ENCODE data around the gene TNXB.

The TNXB gene

DNA sequence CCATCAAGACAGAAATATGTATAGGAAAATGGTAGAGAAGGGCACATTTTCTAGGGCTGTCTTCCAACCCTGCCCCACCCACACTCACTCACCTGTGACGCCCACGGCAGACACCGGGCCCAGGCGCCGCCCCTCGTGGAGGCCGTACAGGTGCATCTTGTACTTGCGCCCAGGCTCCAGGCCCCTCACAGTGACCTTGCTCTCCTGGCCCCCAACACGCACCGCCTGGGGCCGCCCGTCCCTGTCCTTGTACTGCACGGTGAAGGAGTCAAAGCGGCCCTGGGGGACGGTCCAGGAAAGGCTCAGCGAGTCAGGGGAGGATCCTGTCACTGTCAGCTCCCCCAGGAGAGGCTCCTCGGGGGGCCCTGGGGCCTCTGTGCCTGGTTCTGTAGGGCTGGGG lies 51.2 kb downstream of the TNXB start:
- TF ChIP-seq TCF12 (IDR thresholded peaks at IDR 0.05; ENCODE audit: low read depth): no peak
- TF ChIP-seq, protein P1, sequence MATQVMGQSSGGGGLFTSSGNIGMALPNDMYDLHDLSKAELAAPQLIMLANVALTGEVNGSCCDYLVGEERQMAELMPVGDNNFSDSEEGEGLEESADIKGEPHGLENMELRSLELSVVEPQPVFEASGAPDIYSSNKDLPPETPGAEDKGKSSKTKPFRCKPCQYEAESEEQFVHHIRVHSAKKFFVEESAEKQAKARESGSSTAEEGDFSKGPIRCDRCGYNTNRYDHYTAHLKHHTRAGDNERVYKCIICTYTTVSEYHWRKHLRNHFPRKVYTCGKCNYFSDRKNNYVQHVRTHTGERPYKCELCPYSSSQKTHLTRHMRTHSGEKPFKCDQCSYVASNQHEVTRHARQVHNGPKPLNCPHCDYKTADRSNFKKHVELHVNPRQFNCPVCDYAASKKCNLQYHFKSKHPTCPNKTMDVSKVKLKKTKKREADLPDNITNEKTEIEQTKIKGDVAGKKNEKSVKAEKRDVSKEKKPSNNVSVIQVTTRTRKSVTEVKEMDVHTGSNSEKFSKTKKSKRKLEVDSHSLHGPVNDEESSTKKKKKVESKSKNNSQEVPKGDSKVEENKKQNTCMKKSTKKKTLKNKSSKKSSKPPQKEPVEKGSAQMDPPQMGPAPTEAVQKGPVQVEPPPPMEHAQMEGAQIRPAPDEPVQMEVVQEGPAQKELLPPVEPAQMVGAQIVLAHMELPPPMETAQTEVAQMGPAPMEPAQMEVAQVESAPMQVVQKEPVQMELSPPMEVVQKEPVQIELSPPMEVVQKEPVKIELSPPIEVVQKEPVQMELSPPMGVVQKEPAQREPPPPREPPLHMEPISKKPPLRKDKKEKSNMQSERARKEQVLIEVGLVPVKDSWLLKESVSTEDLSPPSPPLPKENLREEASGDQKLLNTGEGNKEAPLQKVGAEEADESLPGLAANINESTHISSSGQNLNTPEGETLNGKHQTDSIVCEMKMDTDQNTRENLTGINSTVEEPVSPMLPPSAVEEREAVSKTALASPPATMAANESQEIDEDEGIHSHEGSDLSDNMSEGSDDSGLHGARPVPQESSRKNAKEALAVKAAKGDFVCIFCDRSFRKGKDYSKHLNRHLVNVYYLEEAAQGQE (IDR thresholded peaks at IDR 0.05; ENCODE audit: low read depth): no peak

DNA sequence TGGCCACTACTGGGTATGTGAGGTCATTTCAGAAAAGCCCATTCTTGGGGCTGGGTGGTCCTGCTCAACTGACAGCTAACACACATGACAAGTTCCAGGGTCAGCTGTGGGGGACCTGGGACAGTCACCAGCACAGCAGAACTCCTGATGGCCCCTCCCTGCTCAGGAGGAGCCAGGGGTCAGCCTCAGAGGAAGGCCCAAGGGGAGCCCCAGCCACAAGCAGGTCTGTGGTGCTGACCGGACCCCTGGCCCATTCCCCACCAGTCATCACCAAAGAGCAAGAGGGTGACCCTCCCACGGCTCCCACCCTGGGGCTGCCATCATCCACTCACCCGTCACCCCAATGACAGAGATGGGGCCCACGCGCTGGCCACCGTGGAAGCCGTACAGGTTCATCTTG lies 52.9 kb downstream of the TNXB start:
- no peak for TF ChIP-seq YY1 (IDR thresholded peaks at IDR 0.05; ENCODE audit: low read depth)
- TF ChIP-seq, protein P2, sequence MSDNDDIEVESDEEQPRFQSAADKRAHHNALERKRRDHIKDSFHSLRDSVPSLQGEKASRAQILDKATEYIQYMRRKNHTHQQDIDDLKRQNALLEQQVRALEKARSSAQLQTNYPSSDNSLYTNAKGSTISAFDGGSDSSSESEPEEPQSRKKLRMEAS (IDR thresholded peaks at IDR 0.05): no peak

DNA sequence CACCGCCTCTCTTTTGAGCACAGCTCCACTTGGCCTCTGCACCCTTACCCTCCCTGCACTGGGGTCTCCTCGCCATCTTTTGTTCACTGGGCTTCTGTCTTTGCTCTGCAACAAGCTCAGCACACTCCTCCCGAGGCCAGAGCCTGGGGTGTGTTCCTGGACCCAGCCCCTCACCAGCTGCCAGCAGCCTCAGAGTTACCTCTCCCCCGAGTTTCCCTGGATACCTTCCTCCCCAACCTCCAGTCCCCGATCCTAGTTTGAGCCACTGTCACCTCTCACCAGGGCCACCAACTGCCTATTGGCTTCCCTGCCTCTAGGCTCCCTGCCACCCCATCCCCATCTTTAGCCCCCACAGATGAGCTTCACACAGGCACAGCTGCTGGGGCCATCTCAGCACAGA lies 58.6 kb downstream of the TNXB start:
- no peak for TF ChIP-seq TAF1 (IDR thresholded peaks at IDR 0.05; ENCODE audit: low read depth)
- TF ChIP-seq EP300 (IDR thresholded peaks at IDR 0.05; ENCODE audit: borderline replicate concordance): no peak
- no peak for TF ChIP-seq EGR1 (IDR thresholded peaks at IDR 0.05)
- TF ChIP-seq CEBPB (IDR thresholded peaks at IDR 0.05): no peak
- no peak for TF ChIP-seq CREB1 (IDR thresholded peaks at IDR 0.05; ENCODE audit: low read depth)
- no peak for TF ChIP-seq ZBTB7A (IDR thresholded peaks at IDR 0.05; ENCODE audit: low read depth)
- no peak for TF ChIP-seq TEAD4 (IDR thresholded peaks at IDR 0.05)
- TF ChIP-seq, protein P3, sequence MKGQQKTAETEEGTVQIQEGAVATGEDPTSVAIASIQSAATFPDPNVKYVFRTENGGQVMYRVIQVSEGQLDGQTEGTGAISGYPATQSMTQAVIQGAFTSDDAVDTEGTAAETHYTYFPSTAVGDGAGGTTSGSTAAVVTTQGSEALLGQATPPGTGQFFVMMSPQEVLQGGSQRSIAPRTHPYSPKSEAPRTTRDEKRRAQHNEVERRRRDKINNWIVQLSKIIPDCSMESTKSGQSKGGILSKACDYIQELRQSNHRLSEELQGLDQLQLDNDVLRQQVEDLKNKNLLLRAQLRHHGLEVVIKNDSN (IDR thresholded peaks at IDR 0.05): no peak

DNA sequence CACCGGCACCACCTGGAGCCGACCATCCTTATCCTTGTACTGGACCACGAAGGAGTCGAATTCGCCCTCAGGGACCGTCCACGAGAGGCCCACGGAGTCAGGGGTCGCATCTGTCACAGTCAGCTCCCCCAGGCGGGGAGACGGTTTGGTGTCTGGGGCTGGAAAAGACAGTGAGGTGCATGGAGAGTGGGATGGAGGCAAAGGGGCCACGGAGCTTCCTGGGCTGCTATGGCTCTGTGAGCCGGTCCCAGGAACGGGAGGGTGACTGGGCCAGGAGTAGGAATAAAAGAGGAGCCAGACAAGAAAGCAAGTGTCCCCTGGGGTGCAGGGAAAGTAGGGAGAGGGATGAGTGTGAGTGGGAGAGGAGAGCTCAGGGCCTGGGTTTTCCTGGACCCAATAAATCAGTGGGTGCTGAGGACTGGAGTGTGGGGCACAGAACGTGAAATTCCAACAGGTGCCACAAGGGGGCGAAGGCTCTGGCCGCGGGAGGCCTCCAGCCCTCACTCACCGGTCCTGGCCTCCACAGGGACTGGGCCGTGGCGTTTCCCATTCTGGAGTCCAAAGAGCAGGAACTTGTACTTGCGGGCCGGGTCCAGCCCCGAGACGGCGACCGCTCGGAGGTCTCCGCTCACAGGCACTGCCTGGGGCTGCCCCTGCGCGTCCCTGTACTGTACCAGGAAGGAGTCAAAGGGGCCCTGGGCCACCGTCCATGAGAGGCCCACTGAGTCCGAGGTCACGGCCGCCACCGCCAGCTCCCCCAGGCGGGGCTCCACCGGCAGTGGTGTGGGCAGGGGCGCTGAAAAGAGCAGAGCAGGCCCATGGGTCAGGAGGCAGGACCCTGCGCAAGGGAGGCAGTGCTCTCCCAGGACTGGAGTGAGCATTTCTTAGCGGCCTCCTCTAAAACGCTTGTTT lies 61.0 kb downstream of the TNXB start:
- TF ChIP-seq ZBTB7A (IDR thresholded peaks at IDR 0.05; ENCODE audit: low read depth) (no peak), TEAD4 (IDR thresholded peaks at IDR 0.05) (peak; percentile 59), YY1 (IDR thresholded peaks at IDR 0.05; ENCODE audit: low read depth) (no peak), TCF12 (IDR thresholded peaks at IDR 0.05; ENCODE audit: low read depth) (no peak), EP300 (IDR thresholded peaks at IDR 0.05; ENCODE audit: borderline replicate concordance) (no peak), RAD21 (IDR thresholded peaks at IDR 0.05; ENCODE audit: low read depth) (peak; percentile 63)
- TF ChIP-seq, protein P3 (IDR thresholded peaks at IDR 0.05): no peak

DNA sequence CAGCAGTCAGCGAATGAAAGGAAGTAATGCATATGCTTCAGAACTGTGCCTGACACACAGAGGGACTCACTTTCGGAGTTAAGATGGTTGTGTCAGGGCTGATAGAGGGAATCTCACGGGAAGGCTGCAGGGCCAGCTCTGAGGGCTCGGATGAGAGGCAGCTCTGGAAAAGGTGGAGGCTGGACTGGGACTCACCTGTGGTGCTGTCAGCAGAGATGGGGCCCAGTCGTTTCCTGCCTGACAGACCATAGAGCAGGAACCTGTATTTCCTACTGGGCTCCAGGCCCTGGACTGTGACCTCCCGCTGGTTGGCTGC lies 61.6 kb downstream of the TNXB start:
- TF ChIP-seq, protein P1 (IDR thresholded peaks at IDR 0.05; ENCODE audit: low read depth): no peak
- TF ChIP-seq EP300 (IDR thresholded peaks at IDR 0.05; ENCODE audit: borderline replicate concordance): no peak
- TF ChIP-seq ZBTB7A (IDR thresholded peaks at IDR 0.05; ENCODE audit: low read depth): no peak
- TF ChIP-seq TAF1 (IDR thresholded peaks at IDR 0.05; ENCODE audit: low read depth): no peak
- no peak for TF ChIP-seq EGR1 (IDR thresholded peaks at IDR 0.05)
- no peak for TF ChIP-seq CREB1 (IDR thresholded peaks at IDR 0.05; ENCODE audit: low read depth)

DNA sequence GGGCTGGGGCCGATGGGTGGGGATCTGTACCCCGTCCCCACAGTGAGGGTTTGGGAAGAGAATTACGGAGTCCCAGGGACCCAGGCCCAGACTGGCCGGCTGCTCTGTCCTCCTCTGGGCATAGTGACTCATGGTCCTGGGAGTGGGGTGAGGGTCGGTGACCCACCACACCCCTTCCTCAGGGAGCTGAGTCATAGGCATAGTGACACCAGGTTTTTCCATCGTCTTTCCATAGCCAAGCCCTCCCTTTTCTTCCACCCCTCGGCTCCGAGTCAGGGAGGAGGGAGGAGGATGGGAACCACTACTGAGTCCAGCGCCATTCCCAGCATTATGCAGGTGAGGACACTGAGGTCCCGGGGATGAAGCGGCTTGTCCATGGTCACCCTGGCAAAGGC lies 62.1 kb downstream of the TNXB start:
- no peak for TF ChIP-seq CEBPB (IDR thresholded peaks at IDR 0.05)
- TF ChIP-seq TEAD4 (IDR thresholded peaks at IDR 0.05): no peak
- TF ChIP-seq TAF1 (IDR thresholded peaks at IDR 0.05; ENCODE audit: low read depth): no peak
- no peak for TF ChIP-seq CREB1 (IDR thresholded peaks at IDR 0.05; ENCODE audit: low read depth)
- TF ChIP-seq, protein P3 (IDR thresholded peaks at IDR 0.05): no peak

DNA sequence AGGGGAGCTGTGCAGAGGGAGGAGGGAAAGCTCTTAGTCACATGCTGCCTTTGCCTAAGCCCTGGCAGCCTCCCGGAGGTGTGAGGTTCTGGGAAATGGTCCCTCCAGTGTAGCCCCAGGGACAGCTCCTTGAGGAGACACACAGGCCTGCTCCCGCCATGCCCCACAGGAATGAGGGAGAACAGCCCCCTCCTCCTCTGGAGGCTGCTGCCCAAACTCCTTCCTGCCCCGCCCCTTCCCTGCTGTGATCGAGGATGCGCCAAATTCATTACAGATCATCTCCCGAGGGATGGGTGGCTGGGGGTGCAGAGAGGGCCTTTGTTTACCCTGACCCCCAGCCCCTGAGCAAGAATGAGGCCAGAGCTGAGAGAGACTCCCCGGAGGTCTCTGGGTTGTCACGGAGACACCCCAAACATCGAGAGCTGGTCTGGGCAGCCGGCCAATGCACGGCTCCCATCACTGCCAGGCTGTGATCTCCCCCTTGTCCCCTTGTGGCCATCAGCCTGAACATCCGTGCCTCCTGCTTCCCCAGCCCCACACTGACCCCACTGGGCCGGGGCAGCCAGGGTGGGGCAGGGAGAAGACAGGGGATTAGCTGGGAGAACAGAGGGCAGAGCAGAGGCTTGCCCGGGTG lies 62.6 kb downstream of the TNXB start:
- TF ChIP-seq RAD21 (IDR thresholded peaks at IDR 0.05; ENCODE audit: low read depth) (no peak), NFIC (IDR thresholded peaks at IDR 0.05) (0 out of 2 replicates have a peak, but pooled peaks have one; percentile 11), YY1 (IDR thresholded peaks at IDR 0.05; ENCODE audit: low read depth) (no peak), CEBPB (IDR thresholded peaks at IDR 0.05) (no peak), FOXM1 (IDR thresholded peaks at IDR 0.05; ENCODE audit: borderline replicate concordance, low read depth) (no peak), TCF12 (IDR thresholded peaks at IDR 0.05; ENCODE audit: low read depth) (no peak), TAF1 (IDR thresholded peaks at IDR 0.05; ENCODE audit: low read depth) (no peak)
- TF ChIP-seq, protein P1 (IDR thresholded peaks at IDR 0.05; ENCODE audit: low read depth): no peak
- TF ChIP-seq, protein P3 (IDR thresholded peaks at IDR 0.05): no peak
- TF ChIP-seq, protein P2 (IDR thresholded peaks at IDR 0.05): peak; percentile 49

All from Ishikawa (cell line).